ENCODE results near the gene EGLN2. TPM values are rescaled to one million over a fixed set of nuclear protein-coding genes. Genes with fewer than 3 reads are reported as not detected.

EGLN2 gene
- total and polyA plus RNA-seq, 9 of the 15 experiments (the other 6 are each of a cell fraction or from before 2014, with no cell fraction given): 9.6 to 114 (median 71.0) TPM

GRCh38 chr19:40750874-40751537, 48.0 kb upstream of the EGLN2 start, which contains the start of gene SNRPA (continued):
- TF ChIP-seq ZNF174 (CRISPR knock-in tag; IDR thresholded peaks at IDR 0.05): no peak
- TF ChIP-seq CC2D1A (IDR thresholded peaks at IDR 0.05): 0 out of 2 replicates have a peak, but pooled peaks have one; percentile 36
- TF ChIP-seq BHLHE40 (IDR thresholded peaks at IDR 0.05; ENCODE audit: low read length): peak; percentile 68; the same call in 1 of the 2 replicates
- peak; percentile 71 for TF ChIP-seq EP400 (IDR thresholded peaks at IDR 0.05)
- TF ChIP-seq TARDBP (IDR thresholded peaks at IDR 0.05): peak; percentile 17; the same call in 1 of the 2 replicates
- peak in 1 of 3 experiments; percentile 0; a peak in 1 of 6 replicates for TF ChIP-seq CTCF (IDR thresholded peaks at IDR 0.05 in 2 of 3, conservative IDR thresholded peaks at IDR 0.05 in 1 of 3; ENCODE audit: insufficient read depth in 2 of 3, low read depth in 1 of 3, low read length in 3 of 3)
- 0 out of 2 replicates have a peak, but pooled peaks have one; percentile 14 for TF ChIP-seq ZFP91 (CRISPR knock-in tag; IDR thresholded peaks at IDR 0.05)
- peak; percentile 80; the same call in 1 of the 2 replicates for TF ChIP-seq BRD4 (IDR thresholded peaks at IDR 0.05)
- TF ChIP-seq SUPT5H (IDR thresholded peaks at IDR 0.05): peak; percentile 85
- peak; percentile 47 for TF ChIP-seq RBBP5 (IDR thresholded peaks at IDR 0.05; ENCODE audit: borderline replicate concordance, insufficient read depth, low read length, poor library complexity, severe bottlenecking)
- TF ChIP-seq ETV6 (IDR thresholded peaks at IDR 0.05; ENCODE audit: borderline replicate concordance in 1 of 2, low read depth in 2 of 2, low read length in 1 of 2): no peak
- TF ChIP-seq ETV6 (CRISPR knock-in tag; IDR thresholded peaks at IDR 0.05; ENCODE audit: borderline replicate concordance): no peak
- no peak for TF ChIP-seq ZSCAN29 (IDR thresholded peaks at IDR 0.05)
- peak; percentile 45 for TF ChIP-seq KDM5B (IDR thresholded peaks at IDR 0.05; ENCODE audit: insufficient replicate concordance, low read depth, low read length)
- TF ChIP-seq POLR2AphosphoS5 (IDR thresholded peaks at IDR 0.05; ENCODE audit: control insufficient read depth, insufficient read depth, low read depth, low read length): peak; percentile 85
- no peak for TF ChIP-seq SFPQ (IDR thresholded peaks at IDR 0.05; ENCODE audit: low read depth, low read length)
- TF ChIP-seq CREB1 (IDR thresholded peaks at IDR 0.05): peak; percentile 64; the same call in 1 of the 2 replicates
- peak; percentile 14; the same call in 1 of the 2 replicates for TF ChIP-seq CREB1 (CRISPR knock-in tag; IDR thresholded peaks at IDR 0.05)
- TF ChIP-seq ZNF589 (CRISPR knock-in tag; IDR thresholded peaks at IDR 0.05; ENCODE audit: low read depth): no peak
- TF ChIP-seq SP1 (CRISPR knock-in tag; IDR thresholded peaks at IDR 0.05): peak; percentile 5
- TF ChIP-seq HEY1 (CRISPR knock-in tag; IDR thresholded peaks at IDR 0.05; ENCODE audit: borderline replicate concordance): no peak
- TF ChIP-seq POLR2H (tag; IDR thresholded peaks at IDR 0.05; ENCODE audit: low read depth): peak; percentile 84; the same call in 1 of the 2 replicates
- no peak for TF ChIP-seq U2AF1 (optimal IDR thresholded peaks at IDR 0.05; ENCODE audit: low read depth, low read length)

Measured in K562 (cell line).